IPS-11a (cell line): Measurements from ENCODE around the gene PRKG1.
A peak's percentile ranks its signal among the peaks of the same experiment; 100 is the strongest.
"Not testable (repeated sequence)": the region's sequence is repeated elsewhere in the genome, so short reads cannot be mapped to it uniquely, and the experiment has no call there.

Experiments
- H3K4me3 ChIP-seq: one replicate; pipeline ENCODE4 v1.5.1; 2013; ENCODE audit warnings: low read depth, low read length, control low read depth

PRKG1 gene

DNA sequence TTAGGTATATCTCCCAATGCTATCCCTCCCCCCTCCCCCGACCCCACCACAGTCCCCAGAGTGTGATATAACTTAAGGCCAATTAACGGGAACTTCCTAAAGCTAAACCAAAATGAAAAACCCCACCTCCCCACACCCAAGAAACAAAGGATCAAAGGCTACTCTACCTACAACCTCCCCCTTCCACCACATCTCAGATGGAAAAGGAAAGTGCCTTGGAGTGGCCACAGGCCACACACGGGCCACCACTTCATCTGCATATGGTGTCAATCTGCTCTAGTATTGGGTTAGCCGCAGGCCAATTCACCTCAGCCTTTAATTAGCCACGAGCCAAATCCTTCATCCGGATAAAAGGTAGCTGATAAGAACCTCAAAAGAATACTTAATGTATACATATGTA, 605.6 kb downstream of the PRKG1 start:
- no peak overlapping the region for H3K4me3 ChIP-seq

DNA sequence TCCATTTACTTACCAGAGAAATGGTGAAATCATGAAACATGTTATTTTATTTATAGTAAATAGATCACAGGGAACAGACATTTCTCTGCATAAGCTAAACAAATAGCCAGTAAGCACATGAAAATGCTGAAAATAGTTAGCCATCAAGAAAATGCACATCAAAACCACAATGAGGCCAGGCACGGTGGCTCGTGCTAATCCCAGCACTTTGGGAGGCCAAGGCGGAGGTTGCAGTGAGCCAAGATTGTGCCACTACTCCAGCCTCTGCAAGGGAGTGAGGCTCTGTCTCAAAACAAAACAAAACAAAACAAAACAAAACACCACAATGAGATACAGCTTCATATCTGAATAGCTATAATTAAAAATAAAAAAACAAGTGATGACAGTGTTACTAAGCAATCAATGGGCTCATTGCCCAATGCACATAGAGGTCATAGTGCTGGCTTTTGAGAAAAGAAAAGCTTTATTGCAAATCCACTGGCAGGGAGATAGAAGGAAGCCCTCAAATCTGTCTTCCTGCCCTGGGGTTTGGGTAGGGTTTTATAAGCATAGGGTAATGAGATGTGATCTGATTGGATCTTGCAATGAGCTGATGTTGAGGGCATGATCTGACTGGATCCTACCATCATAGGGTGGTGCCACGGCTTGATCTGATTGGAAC, 608.9 kb downstream of the PRKG1 start:
- H3K4me3 ChIP-seq = no peak overlapping the region

DNA sequence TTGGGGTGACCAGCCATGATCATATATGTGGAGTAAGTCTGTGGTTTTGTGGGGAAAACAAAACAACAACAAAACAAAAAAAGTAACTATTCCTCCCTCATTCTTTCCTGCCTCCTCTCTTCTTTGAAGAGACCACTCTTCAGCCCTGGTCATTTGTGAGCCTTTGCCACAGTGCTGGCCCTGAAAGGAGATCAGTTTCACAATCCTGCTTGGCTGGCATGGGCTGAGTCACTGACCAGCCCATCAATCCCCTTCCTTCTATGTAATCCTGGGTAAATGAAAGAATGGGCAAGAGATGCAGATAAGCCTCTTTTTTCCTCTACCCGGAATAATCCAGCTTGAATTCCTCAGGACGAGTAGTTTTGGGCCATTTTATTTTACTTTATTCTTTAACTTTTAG, 611.5 kb downstream of the PRKG1 start:
- no peak overlapping the region for H3K4me3 ChIP-seq

DNA sequence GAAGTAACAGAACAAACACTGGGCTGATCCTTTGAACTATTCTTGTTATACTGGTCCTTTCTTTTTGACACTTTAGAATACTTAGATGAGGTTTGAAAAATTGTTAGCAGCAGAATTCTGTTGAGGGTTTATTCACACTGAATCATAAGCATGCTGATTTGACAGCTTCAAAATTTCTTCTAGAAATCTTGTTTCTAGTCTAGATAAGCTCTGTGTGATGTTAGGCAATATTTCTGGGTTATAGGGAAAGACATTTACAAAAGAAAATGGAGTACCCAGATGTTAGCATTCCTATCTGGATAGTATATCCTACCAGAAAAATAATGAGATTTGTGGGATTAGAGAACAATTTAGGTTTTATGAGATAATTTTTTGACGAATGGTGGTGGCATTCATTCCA, 613.0 kb downstream of the PRKG1 start:
- no peak overlapping the region for H3K4me3 ChIP-seq

DNA sequence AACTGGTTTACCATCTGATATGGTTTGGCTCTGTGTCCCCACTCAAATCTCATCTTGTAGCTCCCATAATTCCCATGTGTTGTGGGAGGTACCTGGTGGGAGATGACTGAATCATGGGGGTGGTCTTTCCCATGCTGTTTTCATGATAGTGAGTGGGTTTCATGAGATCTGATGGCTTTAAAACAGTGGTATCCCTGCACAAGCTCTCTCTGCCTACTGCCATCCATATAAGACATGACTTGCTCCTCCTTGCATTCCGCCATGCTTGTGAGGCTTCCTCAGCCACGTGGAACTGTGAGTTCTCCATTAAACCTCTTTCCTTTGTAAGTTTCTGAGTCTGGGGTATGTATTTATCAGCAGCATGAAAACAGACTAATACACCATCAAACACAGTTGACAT, 614.5 kb downstream of the PRKG1 start:
- H3K4me3 ChIP-seq = not testable (repeated sequence)

DNA sequence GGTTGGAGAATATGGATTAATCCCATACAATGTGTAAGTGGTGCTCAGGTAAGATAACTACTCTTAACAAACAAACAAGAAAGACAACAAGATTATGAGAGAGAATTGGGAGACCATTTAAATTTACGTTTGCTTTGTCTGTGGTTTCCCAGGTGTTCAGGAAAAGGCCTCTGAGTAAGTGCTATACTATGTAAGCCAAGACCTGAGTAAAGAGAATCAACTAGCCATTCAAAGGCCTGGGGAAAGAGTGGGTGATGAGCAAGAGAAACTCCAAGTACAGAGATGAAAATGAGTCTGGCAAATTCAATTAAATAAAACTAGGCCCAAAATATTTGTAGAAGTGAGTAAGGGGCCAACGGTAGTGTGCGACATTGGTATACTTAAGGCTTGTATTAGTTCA, 615.2 kb downstream of the PRKG1 start:
- no peak overlapping the region for H3K4me3 ChIP-seq

DNA sequence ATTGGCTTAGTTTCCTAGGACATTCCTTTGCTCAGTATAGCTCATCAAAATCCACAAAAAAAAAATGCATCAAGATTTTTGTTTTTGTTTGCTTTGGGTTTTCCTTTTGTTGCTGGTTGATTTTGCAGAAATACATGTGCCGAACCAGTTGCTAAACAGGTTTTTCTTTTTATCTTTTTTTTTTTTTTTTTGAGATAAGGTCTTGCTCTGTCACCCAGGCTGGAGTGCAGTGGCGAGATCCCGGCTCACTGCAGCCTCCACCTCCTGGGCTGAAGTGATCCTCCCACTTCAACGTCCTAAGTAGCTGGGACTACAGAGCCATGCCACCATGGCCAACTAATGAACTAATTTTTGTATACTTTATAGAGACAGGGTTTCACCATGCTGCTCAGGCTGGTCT, 616.8 kb downstream of the PRKG1 start:
- H3K4me3 ChIP-seq = no peak overlapping the region

DNA sequence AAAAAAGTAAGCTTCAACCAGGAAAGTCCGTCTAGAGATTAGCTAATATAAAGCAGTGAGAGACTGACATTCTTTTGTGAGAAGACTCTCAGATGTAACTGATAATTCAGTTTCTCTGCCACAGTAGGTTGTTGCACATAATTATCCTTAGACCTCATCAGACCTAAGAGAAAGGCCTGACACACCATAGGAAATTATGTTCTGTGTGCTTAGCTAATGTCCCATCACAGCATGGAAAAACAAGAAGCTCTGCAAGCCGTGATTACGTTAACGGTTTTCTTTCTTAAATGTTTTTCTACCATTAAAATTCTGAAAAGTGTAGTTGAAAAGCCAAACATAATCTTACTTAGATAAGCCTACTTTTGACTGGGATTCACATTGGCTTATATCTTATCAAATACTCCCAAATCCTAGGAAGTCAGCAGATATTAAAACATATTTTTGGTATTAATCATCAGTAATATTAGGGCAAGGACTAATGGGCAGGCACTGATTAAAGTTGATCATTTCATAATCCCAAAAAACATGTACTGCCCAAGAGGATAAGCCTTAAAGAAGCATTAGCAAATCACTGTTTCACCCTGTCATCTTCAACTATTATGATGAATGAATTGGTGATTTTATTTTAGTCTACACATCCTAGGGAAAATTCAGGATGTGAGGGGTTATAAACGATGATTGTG, 619.9 kb downstream of the PRKG1 start:
- no peak overlapping the region for H3K4me3 ChIP-seq

DNA sequence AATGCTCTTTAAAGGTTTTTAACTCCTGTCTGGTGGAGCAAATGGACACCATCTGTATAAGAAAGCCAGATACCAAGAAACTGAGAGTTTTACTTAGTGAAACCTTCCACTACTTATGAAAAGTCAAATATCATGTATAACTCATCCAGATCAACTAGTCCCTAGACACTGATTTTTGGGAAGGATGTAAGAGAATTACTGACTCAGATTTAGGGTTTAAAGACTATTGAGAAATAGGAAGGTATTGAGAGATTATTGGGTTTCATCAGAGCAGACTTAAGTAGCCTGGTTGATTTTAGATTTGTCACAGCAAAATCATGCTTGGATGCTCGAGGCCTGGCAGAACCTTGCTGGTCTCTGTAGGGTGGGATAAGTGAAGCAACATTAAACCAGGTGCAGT, 622.0 kb downstream of the PRKG1 start:
- no peak overlapping the region for H3K4me3 ChIP-seq

DNA sequence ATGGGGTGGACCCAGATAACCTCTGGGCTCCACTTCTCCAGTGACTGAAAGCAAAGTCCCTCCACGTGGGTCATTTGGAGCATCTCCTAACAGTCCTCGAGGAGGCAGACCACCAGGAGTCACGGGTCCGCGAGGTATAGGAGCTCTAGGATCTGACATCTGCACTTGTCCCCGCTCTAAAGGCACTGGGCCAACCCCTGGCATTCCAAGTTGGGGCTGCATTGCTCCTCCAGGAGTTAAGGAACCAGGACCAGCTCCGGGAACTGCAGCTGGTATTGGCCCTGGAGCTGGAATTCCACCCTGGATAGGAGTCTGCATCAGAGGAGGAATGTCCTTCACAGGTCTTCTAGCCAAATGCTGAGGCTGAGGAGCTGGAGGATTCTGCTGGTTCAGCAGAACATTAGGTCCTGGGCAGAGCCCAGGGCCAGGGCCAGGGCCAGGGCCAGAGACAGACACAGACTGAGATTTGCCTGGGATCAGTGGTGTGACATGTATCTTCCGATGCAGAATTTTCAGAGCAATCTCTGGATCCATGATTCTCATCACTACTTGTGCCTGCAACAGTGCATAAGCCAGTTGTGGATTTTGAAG, 624.3 kb downstream of the PRKG1 start:
- H3K4me3 ChIP-seq = peak overlapping the region; percentile 95

DNA sequence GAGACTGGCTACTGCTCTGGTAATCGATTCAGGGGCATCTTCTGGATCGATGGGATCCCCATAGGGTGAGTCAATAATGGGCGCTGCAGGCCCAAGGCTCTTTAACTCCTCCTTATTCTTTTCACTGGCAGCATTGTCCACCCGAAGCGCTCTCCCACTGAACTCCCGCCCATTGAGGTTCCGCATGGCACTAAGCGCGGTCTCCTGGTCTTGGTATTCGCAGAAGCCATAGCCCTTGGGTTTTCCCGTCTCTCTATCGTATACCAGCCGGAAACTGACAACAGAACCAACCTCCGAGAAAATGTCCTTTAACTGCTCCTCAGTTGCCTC, 624.8 kb downstream of the PRKG1 start:
- peak overlapping the region; percentile 95 for H3K4me3 ChIP-seq

DNA sequence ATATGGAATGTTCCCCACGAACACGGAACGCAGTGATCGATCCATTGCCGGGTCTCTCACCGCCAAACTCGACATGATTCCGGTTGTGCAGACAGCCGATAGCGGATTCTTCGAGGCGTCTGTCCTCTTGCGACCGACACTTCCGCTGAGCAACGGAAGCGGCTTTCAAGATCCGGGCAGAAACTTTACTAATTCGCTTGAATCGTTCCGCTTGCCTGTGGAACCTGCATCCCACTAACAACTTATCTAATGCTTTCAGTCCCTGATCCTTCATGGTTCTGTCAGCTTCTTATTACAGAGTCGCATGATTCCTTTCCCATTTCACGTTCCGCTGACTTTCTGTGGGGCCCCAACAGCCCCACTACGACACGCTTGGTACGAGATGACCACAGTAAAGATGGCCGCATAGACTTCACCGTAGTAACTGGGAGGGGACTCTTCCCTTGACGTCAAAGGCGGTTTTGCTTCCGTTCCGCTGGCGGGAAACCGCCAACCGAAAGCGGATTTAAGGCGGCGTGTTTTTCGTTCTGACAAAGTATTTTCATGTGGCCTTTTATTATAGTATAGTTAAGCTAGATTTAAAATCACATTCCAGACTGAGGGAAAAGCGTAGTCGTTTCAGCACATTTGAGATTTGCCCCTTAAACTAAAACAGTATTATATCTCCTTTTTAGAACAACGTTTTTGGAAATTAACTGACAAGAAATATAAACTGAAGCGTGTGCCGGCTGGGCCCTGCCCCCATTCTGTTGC, 625.4 kb downstream of the PRKG1 start, which contains the start of gene CSTF2T:
TSS of gene CSTF2T (minus strand) at position 121 of the 753 bp plus-strand sequence. CDS start at position 75, 46 bp downstream.
- H3K4me3 ChIP-seq = peak within 1 kb of the TSS; percentile 95

DNA sequence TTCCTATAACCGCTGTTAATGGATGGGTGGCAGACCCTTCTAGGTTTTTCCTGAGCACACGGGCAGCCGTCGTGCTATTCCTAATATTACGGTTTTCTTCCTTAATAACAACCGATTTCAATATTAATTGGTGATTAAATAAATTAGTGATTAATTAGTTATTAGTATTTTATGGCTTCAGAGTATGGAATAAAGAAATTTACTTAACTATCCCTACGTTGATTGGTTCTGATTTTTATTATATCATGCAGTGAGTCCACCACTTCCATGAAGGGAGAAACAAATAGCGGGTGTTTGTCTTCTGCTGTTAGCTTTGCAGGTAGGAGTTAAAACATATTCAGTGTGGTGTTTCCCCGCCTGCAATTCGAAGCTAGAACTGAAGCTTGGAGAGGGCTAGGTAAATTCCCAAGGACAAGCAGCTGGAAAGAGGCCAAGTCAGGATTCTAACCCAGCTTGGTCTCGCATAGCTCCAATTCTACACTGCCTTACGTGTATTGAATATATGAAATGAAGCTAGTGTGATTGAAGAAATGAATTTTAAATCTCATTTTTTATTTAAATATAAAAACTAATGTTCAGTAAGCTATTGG, 626.0 kb downstream of the PRKG1 start:
- peak overlapping the region; percentile 95 for H3K4me3 ChIP-seq

DNA sequence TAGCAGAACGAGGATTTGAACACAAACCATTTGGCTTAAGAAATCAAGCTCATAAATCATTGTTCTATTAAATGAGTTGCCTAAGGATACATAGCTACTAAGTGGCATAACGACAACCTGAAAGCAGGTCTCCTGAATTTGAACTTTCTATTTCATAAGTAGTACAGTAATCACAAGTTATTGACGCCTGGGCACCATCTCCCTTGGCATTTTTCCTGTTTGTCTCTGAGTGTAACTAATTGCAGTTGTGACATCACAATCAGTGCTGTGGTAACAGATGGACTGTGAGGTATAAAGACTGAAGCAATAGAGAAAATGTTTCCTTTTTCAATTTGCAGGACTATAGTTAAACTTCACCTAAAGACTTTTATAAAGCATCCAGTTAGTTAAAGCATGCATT, 631.5 kb downstream of the PRKG1 start:
- H3K4me3 ChIP-seq = no peak overlapping the region

DNA sequence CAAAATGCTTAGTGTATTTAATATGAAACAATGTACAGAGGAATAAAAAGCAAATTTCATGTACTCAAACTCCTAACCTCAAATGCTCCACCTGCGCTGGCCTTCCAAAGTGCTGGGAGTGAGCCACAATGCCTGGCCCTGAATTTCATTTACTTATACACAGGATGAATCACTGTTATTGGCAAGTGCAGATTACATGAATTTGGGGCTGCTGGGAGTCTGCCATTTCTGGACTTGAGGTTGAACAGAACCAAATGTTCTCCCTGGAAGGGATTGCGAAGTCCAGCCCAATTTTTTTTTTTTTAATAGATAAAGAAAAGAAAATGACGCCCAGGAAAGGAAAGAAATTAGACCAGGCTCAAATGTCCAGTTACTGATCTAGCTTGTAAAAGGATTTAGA, 631.9 kb downstream of the PRKG1 start:
- no peak overlapping the region for H3K4me3 ChIP-seq

DNA sequence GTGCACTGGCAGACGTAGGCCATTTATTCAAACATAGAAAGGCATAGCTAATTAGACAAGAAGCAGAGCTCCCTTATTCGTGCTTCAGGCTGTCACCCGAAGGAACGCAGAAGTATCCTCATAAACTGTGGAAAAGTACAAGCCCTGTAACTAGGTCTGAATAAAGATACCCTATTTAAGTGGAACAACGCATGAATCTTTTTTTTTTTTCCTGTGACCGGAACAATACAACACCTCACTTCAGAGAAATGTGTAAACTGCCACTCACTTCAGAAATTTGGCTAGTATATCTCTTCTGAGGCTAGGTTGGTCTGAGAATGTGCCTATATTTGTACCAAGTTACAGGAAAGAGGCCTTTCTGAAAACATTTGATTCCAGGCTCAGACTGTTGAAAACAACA, 633.1 kb downstream of the PRKG1 start:
- H3K4me3 ChIP-seq = no peak overlapping the region

DNA sequence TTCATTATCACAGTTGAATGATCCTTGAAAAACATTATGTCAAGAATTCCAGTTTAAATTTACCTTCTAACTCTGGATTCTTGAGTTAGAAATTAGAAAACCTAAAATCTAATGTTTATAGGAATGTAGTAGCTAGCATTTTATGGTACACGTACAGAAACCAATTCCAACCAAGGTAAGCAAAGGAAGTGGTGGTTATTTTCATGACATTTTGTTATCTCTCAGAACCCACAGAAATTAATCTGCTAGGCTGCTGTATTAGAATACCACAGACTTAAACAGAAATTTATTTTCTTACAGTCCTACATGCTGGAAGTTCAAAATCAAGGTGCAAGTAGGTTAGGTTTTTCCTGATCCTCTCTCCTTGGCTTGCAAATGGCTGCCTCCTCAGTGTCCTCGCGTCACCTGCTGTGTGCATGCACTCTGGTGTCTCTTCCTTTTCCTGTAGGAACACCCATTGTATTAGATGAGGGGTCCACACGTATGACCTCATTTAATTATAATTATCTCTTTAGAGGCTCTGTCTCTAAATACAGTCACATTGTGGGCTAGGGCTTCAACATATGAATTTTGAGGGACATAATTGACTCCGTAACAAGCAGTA, 633.6 kb downstream of the PRKG1 start:
- no peak overlapping the region for H3K4me3 ChIP-seq

DNA sequence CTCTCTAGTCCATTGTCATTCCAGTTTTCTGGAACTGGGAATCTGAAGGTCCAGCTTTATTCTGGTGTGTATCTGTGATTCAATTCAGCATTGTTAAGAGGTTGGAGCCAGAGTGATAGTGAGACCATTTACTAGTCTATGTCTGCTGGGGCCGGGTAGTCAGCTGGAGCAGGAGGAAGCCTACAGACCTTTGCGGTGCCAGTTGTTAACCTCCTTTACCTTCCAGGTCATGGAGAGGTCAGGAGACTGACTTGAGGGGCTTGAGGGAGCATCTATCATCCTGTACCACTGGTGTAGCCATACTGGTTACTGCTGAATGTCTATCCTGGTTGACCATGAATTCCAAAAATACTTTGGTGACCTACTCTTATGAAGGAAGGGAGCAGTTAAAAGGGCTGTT, 634.3 kb downstream of the PRKG1 start:
- H3K4me3 ChIP-seq = no peak overlapping the region

DNA sequence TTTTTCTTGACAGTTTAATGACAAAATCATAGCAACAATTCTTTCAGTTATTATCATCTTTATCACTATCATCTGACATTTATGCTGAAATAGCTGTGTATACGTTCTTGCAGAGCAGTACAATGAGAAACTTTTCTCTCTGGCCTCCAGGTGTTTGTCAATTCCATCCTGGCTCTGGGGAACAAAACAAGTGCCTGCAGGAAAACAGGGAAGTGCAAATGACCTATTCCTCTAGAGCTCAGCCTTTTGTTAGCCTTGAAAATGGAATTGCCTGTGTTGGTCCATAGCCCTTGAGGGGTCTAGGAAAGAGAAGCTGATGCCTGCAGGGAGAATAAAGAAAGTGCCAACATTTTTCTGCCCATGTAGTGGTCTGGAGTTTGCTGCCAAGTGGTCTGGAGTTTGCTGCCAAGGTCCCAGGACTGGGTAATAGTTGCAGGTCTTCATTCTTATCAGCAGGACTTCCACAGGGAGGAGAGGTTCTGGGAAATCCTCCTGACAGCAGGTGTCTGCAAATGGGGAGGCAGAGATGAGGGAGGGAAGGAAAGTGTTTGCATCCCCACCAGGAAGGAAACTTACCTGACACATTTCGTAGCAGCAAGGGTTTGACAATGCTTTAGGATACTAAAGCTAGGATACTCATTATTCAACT, 635.2 kb downstream of the PRKG1 start:
- no peak overlapping the region for H3K4me3 ChIP-seq

DNA sequence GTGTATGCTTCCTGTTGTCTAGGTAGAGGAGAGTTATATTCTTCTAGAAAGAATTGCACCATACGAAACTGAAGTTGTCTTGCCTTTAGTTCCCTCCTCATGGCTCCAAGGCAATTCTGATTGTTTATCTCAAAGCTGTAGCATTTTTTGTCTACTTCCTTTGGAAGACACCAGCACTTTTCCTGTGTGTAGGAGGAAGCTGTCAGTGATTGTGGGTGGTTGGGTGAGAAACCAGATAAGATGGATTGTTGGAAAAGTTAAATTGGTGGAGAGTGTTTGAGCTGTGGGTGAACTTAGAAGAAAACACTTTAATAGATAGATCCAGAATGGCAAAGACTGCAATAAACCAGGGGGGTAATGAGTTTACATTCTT, 637.2 kb downstream of the PRKG1 start:
- H3K4me3 ChIP-seq = no peak overlapping the region

DNA sequence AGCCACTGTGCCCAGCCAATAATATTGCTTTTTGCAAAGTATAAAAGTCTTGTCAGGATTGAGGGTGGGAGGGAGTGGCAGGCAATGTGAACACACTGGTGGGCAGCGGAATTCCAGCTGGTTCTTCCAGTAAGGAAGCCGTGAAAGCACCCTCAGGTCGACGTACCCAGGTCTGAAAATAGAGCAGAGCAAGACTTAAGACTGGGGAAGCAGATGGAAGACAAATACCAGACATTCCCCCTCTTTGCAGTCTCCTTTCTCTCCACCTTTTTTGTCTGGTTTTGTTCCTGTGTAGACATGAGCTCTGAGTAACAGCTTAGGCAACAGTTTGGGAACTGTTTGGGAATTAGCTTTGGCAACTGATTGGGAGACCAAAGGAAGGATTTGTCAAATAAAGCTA, 642.7 kb downstream of the PRKG1 start:
- no peak overlapping the region for H3K4me3 ChIP-seq
